ENCODE data around the gene NR1I3. TPM values are rescaled to one million over a fixed set of nuclear protein-coding genes. Genes with fewer than 3 reads are reported as not detected.
A peak's percentile ranks its signal among the peaks of the same experiment; 100 is the strongest.

The NR1I3 gene
- total and polyA plus RNA-seq, 2 donors from 2014 or later, result 19.6 TPM; not detected in 1

DNA sequence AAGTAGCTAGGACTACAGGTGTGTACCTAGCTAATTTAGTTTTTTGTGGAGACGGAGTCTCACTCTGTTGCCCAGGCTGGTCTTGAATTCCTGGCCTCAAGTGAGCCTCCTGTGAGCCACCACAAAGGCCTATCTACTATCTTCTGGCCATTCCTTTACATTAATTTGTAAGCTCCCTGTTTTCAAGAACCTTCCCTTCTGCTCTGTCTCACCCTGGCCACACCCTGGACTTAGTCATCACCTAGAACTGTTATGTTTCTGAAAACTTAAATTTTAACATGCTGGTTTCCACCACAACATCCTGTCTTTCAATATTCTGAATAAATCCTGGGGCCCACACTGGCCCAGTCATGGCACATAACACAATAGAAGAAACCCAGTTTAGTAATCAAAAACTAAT lies 55.8 kb downstream of the NR1I3 start:
- intact Hi-C loops (cut with DNase I), result no loop called here
- no peaks in the 10 kb centered on the region for H3K27me3 ChIP-seq (ENCODE audit: control insufficient read depth, insufficient read depth, low read length)
- H3K4me3 ChIP-seq (ENCODE audit: low read length in 3 of 3), result no peak overlapping the region
- H3K9ac ChIP-seq (ENCODE audit: low read length in 3 of 3), result no peak overlapping the region
- H3K9me3 ChIP-seq (ENCODE audit: control insufficient read depth in 2 of 3, insufficient read depth in 1 of 3, low read length in 3 of 3), result no peaks in the 10 kb centered on the region
- FAIRE-seq (no peak), DNase-seq (no peak)
- no peak for TF ChIP-seq CTCF (IDR thresholded peaks at IDR 0.05; ENCODE audit: borderline replicate concordance, extremely low read depth, insufficient read depth)
- H3K36me3 ChIP-seq (ENCODE audit: control insufficient read depth in 2 of 3, insufficient read depth in 3 of 3, low read length in 3 of 3), result no peaks in the 10 kb centered on the region
- H3K4me1 ChIP-seq (ENCODE audit: control insufficient read depth in 2 of 3, insufficient read depth in 2 of 3, low read depth in 1 of 3, low read length in 3 of 3), result peaks cover 0 to 8% (median 0%) of the 10 kb centered on the region in 3 donors
- peak overlapping the region in 1 of 2 donors; percentile 32 for H3K27ac ChIP-seq (ENCODE audit: low read depth in 2 of 2, low read length in 2 of 2)

- Histone ChIP-seq H3K9ac (ENCODE audit: low read length in 3 of 3) (no peak overlapping the region), H3K27ac (ENCODE audit: low read depth in 2 of 2, low read length in 2 of 2) (no peak overlapping the region), H3K4me1 (ENCODE audit: control insufficient read depth in 2 of 3, insufficient read depth in 2 of 3, low read depth in 1 of 3, low read length in 3 of 3) (peaks cover 0 to 16% (median 11%) of the 10 kb centered on the region in 3 donors), H3K36me3 (ENCODE audit: control insufficient read depth in 2 of 3, insufficient read depth in 3 of 3, low read length in 3 of 3) (peaks cover 0 to 5% (median 0%) of the 10 kb centered on the region in 3 donors), H3K9me3 (ENCODE audit: control insufficient read depth in 2 of 3, insufficient read depth in 1 of 3, low read length in 3 of 3) (no peaks in the 10 kb centered on the region), H3K27me3 (ENCODE audit: control insufficient read depth, insufficient read depth, low read length) (no peaks in the 10 kb centered on the region), H3K4me3 (ENCODE audit: low read length in 3 of 3) (no peak overlapping the region)
- no peak for TF ChIP-seq CTCF (IDR thresholded peaks at IDR 0.05; ENCODE audit: borderline replicate concordance, extremely low read depth, insufficient read depth)
- peak in 1 of 5 donors; percentile 33 for DNase-seq
- FAIRE-seq, result no peak
- intact Hi-C loops (cut with DNase I), result no loop called here
These were observed 57.4 kb downstream of the NR1I3 start for GRCh38 chr1:161180639-161181038.

DNA sequence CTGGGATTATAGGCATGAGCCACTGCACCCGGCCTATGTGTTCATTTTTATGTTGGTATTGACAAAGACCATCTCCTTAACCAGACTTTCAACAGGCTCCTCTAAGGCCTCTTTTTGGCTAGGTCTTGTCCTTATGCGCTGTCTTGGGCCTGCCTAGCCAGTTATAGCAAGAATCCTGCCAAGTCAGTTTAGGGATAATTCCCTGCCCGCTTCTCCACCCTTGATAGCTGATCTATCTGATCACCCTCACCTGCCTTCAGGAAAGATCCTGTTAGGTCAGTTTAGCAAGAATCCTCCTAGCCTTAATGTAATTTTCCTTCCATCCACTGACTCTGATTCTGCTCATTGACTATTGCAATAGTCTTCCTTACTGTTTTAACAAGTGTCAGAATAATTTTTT lies 58.3 kb downstream of the NR1I3 start:
- no peak for TF ChIP-seq CTCF (IDR thresholded peaks at IDR 0.05; ENCODE audit: borderline replicate concordance, extremely low read depth, insufficient read depth)
- H3K4me1 ChIP-seq (ENCODE audit: control insufficient read depth in 2 of 3, insufficient read depth in 2 of 3, low read depth in 1 of 3, low read length in 3 of 3), result peaks cover 0 to 18% (median 12%) of the 10 kb centered on the region in 3 donors
- no peak overlapping the region for H3K4me3 ChIP-seq (ENCODE audit: low read length in 3 of 3)
- FAIRE-seq (no peak), DNase-seq (no peak)
- H3K9me3 ChIP-seq (ENCODE audit: control insufficient read depth in 2 of 3, insufficient read depth in 1 of 3, low read length in 3 of 3), result no peaks in the 10 kb centered on the region
- intact Hi-C loops (cut with DNase I), result no loop called here
- no peak overlapping the region for H3K27ac ChIP-seq (ENCODE audit: low read depth in 2 of 2, low read length in 2 of 2)
- H3K27me3 ChIP-seq (ENCODE audit: control insufficient read depth, insufficient read depth, low read length), result no peaks in the 10 kb centered on the region
- no peak overlapping the region for H3K9ac ChIP-seq (ENCODE audit: low read length in 3 of 3)
- peaks cover 0 to 14% (median under 1%) of the 10 kb centered on the region in 3 donors for H3K36me3 ChIP-seq (ENCODE audit: control insufficient read depth in 2 of 3, insufficient read depth in 3 of 3, low read length in 3 of 3)

Small RNA genes lying within 50 kb of the gene (microRNA-seq; reads per million reads assigned to microRNA genes)
- not detected for gene MIR5187

Other genes starting within 250 kb of the NR1I3 start
- gene F11R, start 217.1 kb downstream of the NR1I3 start, total RNA-seq, result 117 TPM
- 36.9 TPM for gene F11R, start 217.1 kb downstream of the NR1I3 start, polyA plus RNA-seq (ENCODE audit: insufficient read depth, low read depth, low replicate concordance)
- gene TSTD1, start 199.2 kb downstream of the NR1I3 start, total RNA-seq, result 74.5 TPM
- 200 TPM for gene TSTD1, start 199.2 kb downstream of the NR1I3 start, polyA plus RNA-seq (ENCODE audit: insufficient read depth, low read depth, low replicate concordance)
- 56.1 TPM for gene USF1, start 192.2 kb downstream of the NR1I3 start, total RNA-seq
- 48.7 TPM for gene USF1, start 192.2 kb downstream of the NR1I3 start, polyA plus RNA-seq (ENCODE audit: insufficient read depth, low read depth, low replicate concordance)
- 21.6 TPM for gene ARHGAP30, start 168.3 kb downstream of the NR1I3 start, total RNA-seq
- gene ARHGAP30, start 168.3 kb downstream of the NR1I3 start, polyA plus RNA-seq (ENCODE audit: insufficient read depth, low read depth, low replicate concordance), result 1.2 TPM
- 12.8 TPM for gene NECTIN4, start 148.6 kb downstream of the NR1I3 start, total RNA-seq
- 2.7 TPM for gene NECTIN4, start 148.6 kb downstream of the NR1I3 start, polyA plus RNA-seq (ENCODE audit: insufficient read depth, low read depth, low replicate concordance)
- gene KLHDC9, start 139.8 kb downstream of the NR1I3 start, total RNA-seq, result 21.9 TPM
- gene KLHDC9, start 139.8 kb downstream of the NR1I3 start, polyA plus RNA-seq (ENCODE audit: insufficient read depth, low read depth, low replicate concordance), result 32.2 TPM
- 46.7 TPM for gene PFDN2, start 120.2 kb downstream of the NR1I3 start, total RNA-seq
- gene PFDN2, start 120.2 kb downstream of the NR1I3 start, polyA plus RNA-seq (ENCODE audit: insufficient read depth, low read depth, low replicate concordance), result 149 TPM
- gene NIT1, start 120.1 kb downstream of the NR1I3 start, total RNA-seq, result 42.3 TPM
- 91.5 TPM for gene NIT1, start 120.1 kb downstream of the NR1I3 start, polyA plus RNA-seq (ENCODE audit: insufficient read depth, low read depth, low replicate concordance)
- gene DEDD, start 105.5 kb downstream of the NR1I3 start, total RNA-seq, result 37.2 TPM
- 23.2 TPM for gene DEDD, start 105.5 kb downstream of the NR1I3 start, polyA plus RNA-seq (ENCODE audit: insufficient read depth, low read depth, low replicate concordance)
- gene UFC1, start 84.2 kb downstream of the NR1I3 start, total RNA-seq, result 96.9 TPM
- gene UFC1, start 84.2 kb downstream of the NR1I3 start, polyA plus RNA-seq (ENCODE audit: insufficient read depth, low read depth, low replicate concordance), result 175 TPM
- gene USP21, start 78.7 kb downstream of the NR1I3 start, total RNA-seq, result 26.3 TPM
- gene USP21, start 78.7 kb downstream of the NR1I3 start, polyA plus RNA-seq (ENCODE audit: insufficient read depth, low read depth, low replicate concordance), result 27.7 TPM
- gene PPOX, start 71.8 kb downstream of the NR1I3 start, total RNA-seq, result 23.6 TPM
- 29.4 TPM for gene PPOX, start 71.8 kb downstream of the NR1I3 start, polyA plus RNA-seq (ENCODE audit: insufficient read depth, low read depth, low replicate concordance)
- gene B4GALT3, start 60.7 kb downstream of the NR1I3 start, total RNA-seq, result 22.9 TPM
- gene B4GALT3, start 60.7 kb downstream of the NR1I3 start, polyA plus RNA-seq (ENCODE audit: insufficient read depth, low read depth, low replicate concordance), result 33.5 TPM
- gene ADAMTS4, start 39.1 kb downstream of the NR1I3 start, total RNA-seq, result 14.0 TPM
- 0.26 TPM for gene ADAMTS4, start 39.1 kb downstream of the NR1I3 start, polyA plus RNA-seq (ENCODE audit: insufficient read depth, low read depth, low replicate concordance)
- gene NDUFS2, start 35.8 kb downstream of the NR1I3 start, total RNA-seq, result 92.7 TPM
- gene NDUFS2, start 35.8 kb downstream of the NR1I3 start, polyA plus RNA-seq (ENCODE audit: insufficient read depth, low read depth, low replicate concordance), result 197 TPM
- gene FCER1G, start 22.9 kb downstream of the NR1I3 start, total RNA-seq, result 43.4 TPM
- 38.9 TPM for gene FCER1G, start 22.9 kb downstream of the NR1I3 start, polyA plus RNA-seq (ENCODE audit: insufficient read depth, low read depth, low replicate concordance)
- gene APOA2, start 14.6 kb downstream of the NR1I3 start, total RNA-seq, result not detected
- gene APOA2, start 14.6 kb downstream of the NR1I3 start, polyA plus RNA-seq (ENCODE audit: insufficient read depth, low read depth, low replicate concordance), result not detected
- 12.1 TPM for gene TOMM40L, start 12.1 kb downstream of the NR1I3 start, total RNA-seq
- 29.0 TPM for gene TOMM40L, start 12.1 kb downstream of the NR1I3 start, polyA plus RNA-seq (ENCODE audit: insufficient read depth, low read depth, low replicate concordance)
- gene PCP4L1, start 20.5 kb upstream of the NR1I3 start, total RNA-seq, result 1.3 TPM
- 1.2 TPM for gene PCP4L1, start 20.5 kb upstream of the NR1I3 start, polyA plus RNA-seq (ENCODE audit: insufficient read depth, low read depth, low replicate concordance)
- gene MPZ, start 71.8 kb upstream of the NR1I3 start, total RNA-seq, result 4.1 TPM
- 3.0 TPM for gene MPZ, start 71.8 kb upstream of the NR1I3 start, polyA plus RNA-seq (ENCODE audit: insufficient read depth, low read depth, low replicate concordance)
- gene SDHC, start 76.2 kb upstream of the NR1I3 start, total RNA-seq, result 209 TPM
- gene SDHC, start 76.2 kb upstream of the NR1I3 start, polyA plus RNA-seq (ENCODE audit: insufficient read depth, low read depth, low replicate concordance), result 390 TPM
- 3.4 TPM for gene CFAP126, start 129.7 kb upstream of the NR1I3 start, total RNA-seq
- gene CFAP126, start 129.7 kb upstream of the NR1I3 start, polyA plus RNA-seq (ENCODE audit: insufficient read depth, low read depth, low replicate concordance), result 2.5 TPM